RWPE1 (cell line): Measurements from ENCODE around the gene ESRRB.

Experiments
- CTCF ChIA-PET: fragments of 350-600 bp; sonication (Branson Sonifier 250); formaldehyde crosslinking; extraction: SDS; loops from one replicate; lab custom pipeline; 2021; lab: Yijun Ruan, JAX
- POLR2A ChIA-PET: fragments of 400-600 bp; formaldehyde crosslinking; extraction: SDS; loops from one replicate; lab custom pipeline; 2020; ENCODE audit warnings: antibody characterized with exemption; ENCODE audit not compliant: low non-redundant PET; lab: Yijun Ruan, JAX
- DNase-seq: peaks from one replicate; pipeline ENCODE4 v3.0.0; 2012; ENCODE audit warnings: low spot score
- H3K27ac ChIP-seq: fragments of 450-650 bp; 2 replicates; pipeline ENCODE4 v1.5.1; 2017
- TF ChIP-seq, protein P1 (sequence below): fragments of 450-650 bp; conservative IDR thresholded peaks from 2 replicates; pipeline ENCODE4 v1.5.1; 2017; ENCODE audit warnings: low read depth, mild to moderate bottlenecking

Gene ESRRB

DNA sequence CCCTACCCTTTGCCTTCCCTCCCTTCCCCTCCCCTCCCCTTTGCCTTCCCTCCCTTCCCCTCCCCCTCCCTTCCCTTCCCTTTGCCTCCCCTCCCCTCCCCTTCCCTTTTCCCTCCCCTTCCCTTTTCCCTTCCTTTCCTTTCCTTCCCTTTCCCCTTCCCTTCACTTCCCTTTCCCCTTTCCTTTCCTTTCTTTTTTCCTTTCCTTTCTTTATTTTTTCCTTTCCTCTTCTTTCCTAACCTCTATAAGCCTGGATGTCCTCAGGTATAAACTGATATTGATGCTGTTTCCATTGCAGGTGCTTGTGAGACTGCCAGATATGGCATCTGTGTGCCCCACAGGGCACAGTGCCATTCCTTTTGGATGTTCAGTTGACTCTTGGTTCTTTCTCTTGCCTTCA lies 163.2 kb downstream of the ESRRB start:
- ChIA-PET POLR2A (no interaction called here), CTCF (no interaction called here)
- TF ChIP-seq, protein P1, sequence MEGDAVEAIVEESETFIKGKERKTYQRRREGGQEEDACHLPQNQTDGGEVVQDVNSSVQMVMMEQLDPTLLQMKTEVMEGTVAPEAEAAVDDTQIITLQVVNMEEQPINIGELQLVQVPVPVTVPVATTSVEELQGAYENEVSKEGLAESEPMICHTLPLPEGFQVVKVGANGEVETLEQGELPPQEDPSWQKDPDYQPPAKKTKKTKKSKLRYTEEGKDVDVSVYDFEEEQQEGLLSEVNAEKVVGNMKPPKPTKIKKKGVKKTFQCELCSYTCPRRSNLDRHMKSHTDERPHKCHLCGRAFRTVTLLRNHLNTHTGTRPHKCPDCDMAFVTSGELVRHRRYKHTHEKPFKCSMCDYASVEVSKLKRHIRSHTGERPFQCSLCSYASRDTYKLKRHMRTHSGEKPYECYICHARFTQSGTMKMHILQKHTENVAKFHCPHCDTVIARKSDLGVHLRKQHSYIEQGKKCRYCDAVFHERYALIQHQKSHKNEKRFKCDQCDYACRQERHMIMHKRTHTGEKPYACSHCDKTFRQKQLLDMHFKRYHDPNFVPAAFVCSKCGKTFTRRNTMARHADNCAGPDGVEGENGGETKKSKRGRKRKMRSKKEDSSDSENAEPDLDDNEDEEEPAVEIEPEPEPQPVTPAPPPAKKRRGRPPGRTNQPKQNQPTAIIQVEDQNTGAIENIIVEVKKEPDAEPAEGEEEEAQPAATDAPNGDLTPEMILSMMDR: no peak
- DNase-seq: no peak
- no peak overlapping the region for H3K27ac ChIP-seq

DNA sequence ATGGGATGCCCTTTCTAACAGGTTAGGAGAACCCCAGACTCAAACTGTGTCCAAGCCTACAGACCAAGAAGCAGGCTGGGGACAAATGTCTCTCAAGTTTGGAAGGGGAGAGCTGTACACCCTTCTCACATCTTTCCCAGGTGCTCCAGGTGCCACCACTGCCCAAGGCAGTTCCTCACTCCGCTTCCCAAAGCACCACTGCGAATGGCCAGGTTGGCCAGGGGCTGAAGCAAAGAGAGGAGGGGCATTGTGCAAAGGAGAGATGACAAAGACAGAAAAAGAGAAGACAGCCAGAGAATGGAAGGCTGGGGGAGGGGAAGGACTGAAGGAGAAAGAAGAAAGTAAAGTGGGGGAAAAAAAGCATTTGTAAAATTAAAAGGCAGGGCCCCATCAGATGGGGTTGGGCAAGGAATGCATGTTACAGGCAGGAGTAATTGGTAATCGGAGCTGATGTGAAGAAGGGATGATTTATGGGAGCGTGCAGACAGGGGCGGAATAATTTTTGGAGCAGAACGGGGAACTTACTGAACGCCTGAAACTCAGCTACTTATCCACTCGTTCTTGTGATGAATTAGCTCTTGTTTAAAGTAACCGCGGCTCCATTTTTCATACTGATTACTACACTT lies 165.8 kb downstream of the ESRRB start:
- H3K27ac ChIP-seq: no peak overlapping the region
- TF ChIP-seq, protein P1: no peak
- DNase-seq: no peak
- ChIA-PET POLR2A (no interaction called here), CTCF (no interaction called here)

DNA sequence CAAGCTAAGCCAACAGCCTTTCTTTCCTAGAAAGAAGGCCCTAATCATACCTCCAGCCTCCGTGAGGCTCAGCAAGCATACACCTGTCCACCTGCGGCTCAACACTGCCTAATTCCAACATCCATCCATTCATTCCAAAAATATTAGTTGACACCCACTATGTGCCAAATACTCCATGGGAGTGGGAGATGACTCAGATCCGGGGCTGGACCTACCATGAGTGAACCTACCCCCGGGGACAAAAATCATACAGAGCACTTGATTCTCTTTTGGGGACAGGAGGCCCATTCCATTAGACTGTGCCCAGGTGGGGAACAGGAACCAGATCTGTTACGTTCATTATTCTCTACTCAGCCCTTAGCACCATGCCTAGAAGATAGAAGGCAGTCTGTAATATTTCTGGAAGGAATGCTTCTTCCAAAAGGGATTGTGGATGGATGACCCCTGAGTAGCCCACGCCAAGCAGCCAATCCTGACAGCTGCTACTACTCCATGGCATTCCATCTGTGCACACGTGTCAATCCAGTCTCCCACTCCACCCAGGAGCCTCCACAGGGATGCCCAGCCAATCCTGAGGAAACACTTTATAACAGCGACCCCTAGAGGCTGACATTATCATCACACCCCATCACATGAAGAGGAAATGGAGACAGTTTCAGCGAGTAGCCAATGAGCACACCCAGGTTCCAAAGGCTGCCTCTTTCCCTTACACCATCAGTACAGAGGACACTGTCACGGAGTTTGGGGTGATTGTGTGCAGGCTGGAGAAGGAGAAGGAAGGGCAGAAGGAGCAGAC lies 170.7 kb downstream of the ESRRB start:
- ChIA-PET POLR2A (interaction anchor here (0.6 kb wide), 1 partner anchor 30 kb away, joined by 7 read pairs; no protein-coding TSS in a partner anchor), CTCF (interaction anchor here (0.6 to 0.7 kb wide), 3 partner anchors 12 to 286 kb away, joined by 3 to 4 read pairs (median 3); no protein-coding TSS in a partner anchor)
- no peak overlapping the region for H3K27ac ChIP-seq
- TF ChIP-seq, protein P1: peak; percentile 37
- peak; percentile 39 for DNase-seq

DNA sequence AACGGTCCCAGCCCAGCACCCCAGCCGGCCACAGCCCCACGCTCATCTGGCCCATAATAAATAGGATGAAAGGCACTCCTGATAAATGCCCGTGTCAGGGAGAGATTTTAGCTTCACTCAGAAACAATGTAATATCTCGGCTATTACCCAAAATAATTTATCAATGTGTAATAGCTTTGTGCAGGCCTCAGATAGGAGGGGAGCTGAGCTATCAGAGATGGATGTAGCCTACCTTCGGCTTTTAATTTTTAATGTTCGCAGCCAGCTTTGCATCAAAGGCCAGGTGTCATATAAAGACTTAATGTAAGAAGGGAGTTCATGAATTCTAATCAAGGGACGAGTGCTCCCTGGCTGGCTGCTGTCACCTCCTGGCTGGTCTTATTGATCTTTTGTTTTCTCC lies 171.9 kb downstream of the ESRRB start:
- TF ChIP-seq, protein P1: no peak
- no peak for DNase-seq
- no peak overlapping the region for H3K27ac ChIP-seq
- ChIA-PET POLR2A (no interaction called here), CTCF (no interaction called here)

DNA sequence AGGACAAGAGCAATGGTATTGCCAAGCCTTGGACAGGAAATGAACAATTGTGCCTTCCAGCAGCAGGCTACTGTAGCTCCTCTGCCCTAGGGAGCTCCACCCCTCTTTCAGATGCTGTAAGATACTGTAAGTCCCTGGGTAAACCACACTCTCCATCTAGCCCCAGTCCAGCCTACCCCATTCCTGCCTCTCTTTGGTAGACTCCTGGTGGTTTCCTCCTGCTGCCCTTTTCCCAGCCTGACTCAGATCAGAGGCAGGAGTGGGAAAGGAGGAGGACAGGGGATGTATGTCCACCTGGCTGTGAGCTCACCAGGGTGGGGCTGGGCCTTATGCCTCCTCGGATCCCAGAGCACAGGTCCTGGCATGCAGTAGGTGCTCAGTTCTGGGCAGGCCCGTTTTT lies 174.6 kb downstream of the ESRRB start:
- POLR2A ChIA-PET: interaction anchor here (1.0 kb wide), 1 partner anchor 34 kb away, joined by 3 read pairs; no protein-coding TSS in a partner anchor
- CTCF ChIA-PET: no interaction called here
- TF ChIP-seq, protein P1: no peak
- peak; percentile 95 for DNase-seq
- H3K27ac ChIP-seq: peak overlapping the region; percentile 95

DNA sequence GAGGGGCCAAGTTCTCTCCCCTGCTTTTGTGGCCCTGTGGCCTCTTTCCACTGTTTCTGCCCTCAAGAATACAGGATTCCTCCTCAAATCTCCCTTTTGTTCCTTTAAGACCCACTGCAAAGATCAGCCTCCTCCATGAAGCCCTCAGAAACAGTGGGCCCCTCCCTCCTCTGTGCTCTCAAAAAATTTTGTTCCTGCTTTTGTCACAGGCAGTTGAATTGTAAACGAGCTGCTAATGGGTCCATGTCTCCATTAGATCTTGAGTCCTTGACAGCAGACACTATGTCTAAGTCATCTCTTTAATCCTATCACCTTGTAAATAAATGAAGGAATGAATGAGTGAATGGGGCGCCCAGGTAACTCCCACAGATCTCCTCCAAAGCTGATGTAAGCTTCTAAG lies 175.2 kb downstream of the ESRRB start:
- TF ChIP-seq, protein P1: no peak
- CTCF ChIA-PET: no interaction called here
- POLR2A ChIA-PET: interaction anchor here (1.0 kb wide), 1 partner anchor 34 kb away, joined by 3 read pairs; no protein-coding TSS in a partner anchor
- H3K27ac ChIP-seq: peak overlapping the region; percentile 95
- no peak for DNase-seq
